Thyroid gland (tissue), 4 donors: ENCODE measurements around the gene C19orf85.

Experiments used
- POLR2A ChIP-seq, 2 donors: fragments of 450-650 bp; IDR thresholded peaks; one replicate each; pipeline ENCODE4 v1.6.1; 2017; ENCODE audit warnings: antibody characterized with exemption in 2 of 2, mild to moderate bottlenecking in 2 of 2, moderate library complexity in 1 of 2
- TF ChIP-seq, protein P1 (sequence below), 6 experiments: fragments of 200-600 bp in 3 of 6; fragments of 450-650 bp in 3 of 6; sonication (generic) in 3 of 6; IDR thresholded peaks; one replicate each; pipeline ENCODE4 v1.5.1; 2016 to 2019; ENCODE audit warnings: antibody characterized with exemption in 6 of 6, mild to moderate bottlenecking in 2 of 6, inconsistent platforms in 1 of 6, moderate library complexity in 1 of 6

DNA sequence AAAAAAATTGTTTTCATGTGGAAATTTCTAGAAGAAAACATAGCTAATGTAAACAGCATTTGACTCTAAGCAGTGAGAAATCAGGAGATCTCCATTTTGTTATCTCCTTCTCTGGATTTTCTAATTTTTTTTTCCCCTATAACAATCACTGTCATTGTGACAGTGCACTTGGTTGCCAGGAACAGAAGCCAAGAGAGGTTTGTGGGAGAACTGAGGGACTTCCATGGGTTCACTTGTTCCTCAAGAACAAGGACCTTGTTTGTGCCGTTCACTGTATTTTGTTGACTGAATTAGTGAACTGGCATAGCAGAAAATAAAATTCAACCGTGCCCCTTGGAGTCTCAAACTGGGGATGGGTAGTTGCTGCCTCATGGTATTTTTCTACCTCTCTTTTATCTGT is 38.5 kb downstream of the C19orf85 start:
- TF ChIP-seq, protein P1, sequence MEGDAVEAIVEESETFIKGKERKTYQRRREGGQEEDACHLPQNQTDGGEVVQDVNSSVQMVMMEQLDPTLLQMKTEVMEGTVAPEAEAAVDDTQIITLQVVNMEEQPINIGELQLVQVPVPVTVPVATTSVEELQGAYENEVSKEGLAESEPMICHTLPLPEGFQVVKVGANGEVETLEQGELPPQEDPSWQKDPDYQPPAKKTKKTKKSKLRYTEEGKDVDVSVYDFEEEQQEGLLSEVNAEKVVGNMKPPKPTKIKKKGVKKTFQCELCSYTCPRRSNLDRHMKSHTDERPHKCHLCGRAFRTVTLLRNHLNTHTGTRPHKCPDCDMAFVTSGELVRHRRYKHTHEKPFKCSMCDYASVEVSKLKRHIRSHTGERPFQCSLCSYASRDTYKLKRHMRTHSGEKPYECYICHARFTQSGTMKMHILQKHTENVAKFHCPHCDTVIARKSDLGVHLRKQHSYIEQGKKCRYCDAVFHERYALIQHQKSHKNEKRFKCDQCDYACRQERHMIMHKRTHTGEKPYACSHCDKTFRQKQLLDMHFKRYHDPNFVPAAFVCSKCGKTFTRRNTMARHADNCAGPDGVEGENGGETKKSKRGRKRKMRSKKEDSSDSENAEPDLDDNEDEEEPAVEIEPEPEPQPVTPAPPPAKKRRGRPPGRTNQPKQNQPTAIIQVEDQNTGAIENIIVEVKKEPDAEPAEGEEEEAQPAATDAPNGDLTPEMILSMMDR (IDR thresholded peaks at IDR 0.05): no peak
- no peak for TF ChIP-seq POLR2A (IDR thresholded peaks at IDR 0.05)
